ENCODE data around the gene TENM3.

- TF ChIP-seq CTCF (conservative IDR thresholded peaks at IDR 0.05) = no peak
- TF ChIP-seq EZH2 (IDR thresholded peaks at IDR 0.05; ENCODE audit: low read depth) = no peak
These were observed 49.4 kb downstream of the TENM3 start for GRCh38 chr4:182292612-182293011.
